Measurements from ENCODE around the gene CHRND. TPM values are rescaled to one million over a fixed set of nuclear protein-coding genes. Genes with fewer than 3 reads are reported as not detected.

CHRND gene
- total and polyA plus RNA-seq, 2 experiments from 2014 or later = not detected

- H3K79me2 ChIP-seq = peaks cover 79% of the 10 kb centered on the region
- H3K4me3 ChIP-seq = no peak overlapping the region
- no peak overlapping the region for H3K27ac ChIP-seq
Observed at GRCh38 chr2:232551776-232552175, 25.8 kb downstream of the CHRND start.

GRCh38 chr2:232556426-232556825 lies 30.5 kb downstream of the CHRND start:
- peaks cover 23% of the 10 kb centered on the region for H4K20me1 ChIP-seq (ENCODE audit: insufficient read depth, poor library complexity, severe bottlenecking)
- peaks cover 45% of the 10 kb centered on the region for H3K79me2 ChIP-seq
- H3K36me3 ChIP-seq (replicated peaks; ENCODE audit: insufficient read depth, low read depth) = no peaks in the 10 kb centered on the region
- 86% methylated on average over 3 of the region's 3 CpGs for WGBS (ENCODE audit: low lambda C conversion rate, missing lambda C conversion rate)
- no peak overlapping the region for H2AFZ ChIP-seq
- no peaks in the 10 kb centered on the region for H3K27me3 ChIP-seq
- H3K4me2 ChIP-seq = no peak overlapping the region
- H3K9me3 ChIP-seq (ENCODE audit: low read depth) = no peaks in the 10 kb centered on the region
- H3K9me2 ChIP-seq (replicated peaks; ENCODE audit: insufficient read depth) = no peaks in the 10 kb centered on the region
- DNase-seq (ENCODE audit: low spot score) = no peak
- no peak overlapping the region for H3K27ac ChIP-seq
- no peaks in the 10 kb centered on the region for H3K4me1 ChIP-seq (ENCODE audit: insufficient read depth)
- no peak overlapping the region for H3K4me3 ChIP-seq
- TF ChIP-seq, protein P1, sequence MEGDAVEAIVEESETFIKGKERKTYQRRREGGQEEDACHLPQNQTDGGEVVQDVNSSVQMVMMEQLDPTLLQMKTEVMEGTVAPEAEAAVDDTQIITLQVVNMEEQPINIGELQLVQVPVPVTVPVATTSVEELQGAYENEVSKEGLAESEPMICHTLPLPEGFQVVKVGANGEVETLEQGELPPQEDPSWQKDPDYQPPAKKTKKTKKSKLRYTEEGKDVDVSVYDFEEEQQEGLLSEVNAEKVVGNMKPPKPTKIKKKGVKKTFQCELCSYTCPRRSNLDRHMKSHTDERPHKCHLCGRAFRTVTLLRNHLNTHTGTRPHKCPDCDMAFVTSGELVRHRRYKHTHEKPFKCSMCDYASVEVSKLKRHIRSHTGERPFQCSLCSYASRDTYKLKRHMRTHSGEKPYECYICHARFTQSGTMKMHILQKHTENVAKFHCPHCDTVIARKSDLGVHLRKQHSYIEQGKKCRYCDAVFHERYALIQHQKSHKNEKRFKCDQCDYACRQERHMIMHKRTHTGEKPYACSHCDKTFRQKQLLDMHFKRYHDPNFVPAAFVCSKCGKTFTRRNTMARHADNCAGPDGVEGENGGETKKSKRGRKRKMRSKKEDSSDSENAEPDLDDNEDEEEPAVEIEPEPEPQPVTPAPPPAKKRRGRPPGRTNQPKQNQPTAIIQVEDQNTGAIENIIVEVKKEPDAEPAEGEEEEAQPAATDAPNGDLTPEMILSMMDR (IDR thresholded peaks at IDR 0.05; ENCODE audit: poor library complexity) = no peak
- TF ChIP-seq EZH2 (IDR thresholded peaks at IDR 0.05; ENCODE audit: borderline replicate concordance) (no peak), EZH2phosphoT487 (IDR thresholded peaks at IDR 0.05; ENCODE audit: low read depth, severe bottlenecking, unreplicated experiment) (no peak)

More at GRCh38 chr2:232551776-232552175, 25.8 kb downstream of the CHRND start:
- 88% methylated on average over 4 of the region's 4 CpGs for WGBS (ENCODE audit: low lambda C conversion rate, missing lambda C conversion rate)
- Histone ChIP-seq H3K36me3 (replicated peaks; ENCODE audit: insufficient read depth, low read depth) (no peaks in the 10 kb centered on the region), H3K9me3 (ENCODE audit: low read depth) (no peaks in the 10 kb centered on the region), H3K4me2 (peak overlapping the region; percentile 89), H3K9me2 (replicated peaks; ENCODE audit: insufficient read depth) (no peaks in the 10 kb centered on the region), H3K4me1 (ENCODE audit: insufficient read depth) (no peaks in the 10 kb centered on the region), H3K27me3 (no peaks in the 10 kb centered on the region), H2AFZ (no peak overlapping the region), H4K20me1 (ENCODE audit: insufficient read depth, poor library complexity, severe bottlenecking) (peaks cover 23% of the 10 kb centered on the region)
- TF ChIP-seq EZH2phosphoT487 (IDR thresholded peaks at IDR 0.05; ENCODE audit: low read depth, severe bottlenecking, unreplicated experiment) (no peak), EZH2 (IDR thresholded peaks at IDR 0.05; ENCODE audit: borderline replicate concordance) (no peak)
- TF ChIP-seq, protein P1 (IDR thresholded peaks at IDR 0.05; ENCODE audit: poor library complexity) = no peak
- DNase-seq (ENCODE audit: low spot score) = no peak

DNA sequence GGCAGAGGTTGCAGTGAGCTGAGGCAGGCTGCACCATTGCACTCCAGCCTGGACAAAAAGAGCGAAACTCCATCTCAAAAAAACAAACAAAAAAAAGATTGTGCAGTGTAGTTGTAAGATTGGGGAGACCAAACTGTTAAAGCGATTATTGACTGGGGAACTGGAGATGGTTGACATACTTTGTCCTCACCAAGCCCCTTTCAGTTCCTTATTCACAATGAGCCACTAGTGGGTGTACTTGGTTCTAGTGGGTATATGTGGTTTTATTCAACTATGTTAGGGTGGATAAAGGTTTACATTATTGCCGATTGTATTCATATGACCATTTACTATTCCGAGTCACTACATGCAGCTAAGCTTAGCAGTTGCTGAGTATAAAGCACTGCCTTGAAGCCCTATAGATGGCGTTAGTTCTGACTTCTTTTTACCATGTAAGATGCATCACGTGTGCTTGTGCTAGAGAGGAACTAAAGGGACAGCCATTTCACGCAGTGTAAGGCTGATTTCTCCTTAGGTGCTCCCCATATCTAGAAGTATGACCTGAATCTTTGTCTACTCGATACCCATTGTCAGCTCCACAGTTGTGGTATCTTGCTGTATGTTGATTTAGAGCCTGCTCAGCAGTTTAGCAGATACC lies 36.7 kb downstream of the CHRND start:
- H4K20me1 ChIP-seq (ENCODE audit: insufficient read depth, poor library complexity, severe bottlenecking) = no peaks in the 10 kb centered on the region
- H3K36me3 ChIP-seq (replicated peaks; ENCODE audit: insufficient read depth, low read depth) = no peaks in the 10 kb centered on the region
- WGBS (ENCODE audit: low lambda C conversion rate, missing lambda C conversion rate) = 85% methylated on average over 8 of the region's 8 CpGs
- no peak for DNase-seq (ENCODE audit: low spot score)
- TF ChIP-seq EZH2 (IDR thresholded peaks at IDR 0.05; ENCODE audit: borderline replicate concordance) (no peak), EZH2phosphoT487 (IDR thresholded peaks at IDR 0.05; ENCODE audit: low read depth, severe bottlenecking, unreplicated experiment) (no peak)
- TF ChIP-seq, protein P1 (IDR thresholded peaks at IDR 0.05; ENCODE audit: poor library complexity) = no peak
- H3K79me2 ChIP-seq = no peaks in the 10 kb centered on the region
- no peaks in the 10 kb centered on the region for H3K4me1 ChIP-seq (ENCODE audit: insufficient read depth)
- no peak overlapping the region for H3K4me3 ChIP-seq
- H3K27me3 ChIP-seq = no peaks in the 10 kb centered on the region
- H3K9me2 ChIP-seq (replicated peaks; ENCODE audit: insufficient read depth) = no peaks in the 10 kb centered on the region
- H3K27ac ChIP-seq = no peak overlapping the region
- H2AFZ ChIP-seq = no peak overlapping the region
- no peak overlapping the region for H3K4me2 ChIP-seq
- H3K9me3 ChIP-seq (ENCODE audit: low read depth) = no peaks in the 10 kb centered on the region
